PC-9 (cell line): ENCODE results near the gene ZNF407.

Experiments used
- EZH2 ChIP-seq: fragments of 200-600 bp; sonication (generic); IDR thresholded peaks from 2 replicates; pipeline ENCODE4 v1.8.0; 2017; ENCODE audit warnings: antibody characterized with exemption, low read depth
- TF ChIP-seq, protein P1 (sequence below): fragments of 200-600 bp; sonication (generic); conservative IDR thresholded peaks from 2 replicates; pipeline ENCODE4 v1.6.1; 2017; ENCODE audit warnings: mixed run types, antibody characterized with exemption, mild to moderate bottlenecking, moderate library complexity

DNA sequence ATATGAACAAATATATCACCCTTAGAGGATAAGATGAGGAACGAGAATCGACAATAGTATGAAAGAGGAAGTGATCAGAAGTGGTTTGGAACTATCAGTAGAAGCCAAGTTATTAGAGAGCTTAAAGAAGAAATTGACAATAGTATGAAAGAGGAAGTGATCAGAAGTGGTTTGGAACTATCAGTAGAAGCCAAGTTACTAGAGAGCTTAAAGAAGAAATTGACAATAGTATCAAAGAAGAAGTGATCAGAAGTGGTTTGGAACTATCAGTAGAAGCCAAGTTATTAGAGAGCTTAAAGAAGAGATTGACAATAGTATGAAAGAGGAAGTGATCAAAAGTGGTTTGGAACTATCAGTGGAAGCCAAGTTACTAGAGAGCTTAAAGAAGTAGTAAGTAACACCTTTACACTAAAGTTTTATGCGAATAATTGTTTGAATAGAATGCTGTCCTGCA is 175.5 kb downstream of the ZNF407 start:
- TF ChIP-seq, protein P1, sequence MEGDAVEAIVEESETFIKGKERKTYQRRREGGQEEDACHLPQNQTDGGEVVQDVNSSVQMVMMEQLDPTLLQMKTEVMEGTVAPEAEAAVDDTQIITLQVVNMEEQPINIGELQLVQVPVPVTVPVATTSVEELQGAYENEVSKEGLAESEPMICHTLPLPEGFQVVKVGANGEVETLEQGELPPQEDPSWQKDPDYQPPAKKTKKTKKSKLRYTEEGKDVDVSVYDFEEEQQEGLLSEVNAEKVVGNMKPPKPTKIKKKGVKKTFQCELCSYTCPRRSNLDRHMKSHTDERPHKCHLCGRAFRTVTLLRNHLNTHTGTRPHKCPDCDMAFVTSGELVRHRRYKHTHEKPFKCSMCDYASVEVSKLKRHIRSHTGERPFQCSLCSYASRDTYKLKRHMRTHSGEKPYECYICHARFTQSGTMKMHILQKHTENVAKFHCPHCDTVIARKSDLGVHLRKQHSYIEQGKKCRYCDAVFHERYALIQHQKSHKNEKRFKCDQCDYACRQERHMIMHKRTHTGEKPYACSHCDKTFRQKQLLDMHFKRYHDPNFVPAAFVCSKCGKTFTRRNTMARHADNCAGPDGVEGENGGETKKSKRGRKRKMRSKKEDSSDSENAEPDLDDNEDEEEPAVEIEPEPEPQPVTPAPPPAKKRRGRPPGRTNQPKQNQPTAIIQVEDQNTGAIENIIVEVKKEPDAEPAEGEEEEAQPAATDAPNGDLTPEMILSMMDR: no peak
- no peak for TF ChIP-seq EZH2
